HG03139 (cell line): ENCODE data around the gene BORCS5.
"Not testable (repeated sequence)": the region's sequence is repeated elsewhere in the genome, so short reads cannot be mapped to it uniquely, and the experiment has no call there.

ENCODE experiments used
- ATAC-seq: cut with Tn5 transposase; IDR thresholded peaks from one replicate; pipeline ENCODE4 v1.9.1; 2021; ENCODE audit not compliant: unreplicated experiment

The BORCS5 gene

GRCh38 chr12:12481631-12482030 is 124.8 kb downstream of the BORCS5 start:
- ATAC-seq: no peak

- no peak for ATAC-seq
Observed at GRCh38 chr12:12482150-12482761, 125.4 kb downstream of the BORCS5 start.

- no peak for ATAC-seq
Observed at GRCh38 chr12:12482959-12483358, 126.1 kb downstream of the BORCS5 start.

GRCh38 chr12:12483438-12483837 is 126.6 kb downstream of the BORCS5 start:
- ATAC-seq: no peak

GRCh38 chr12:12486661-12487240 is 129.9 kb downstream of the BORCS5 start:
- ATAC-seq: peak; percentile 75

- no peak for ATAC-seq
Observed at GRCh38 chr12:12487490-12487889, 130.6 kb downstream of the BORCS5 start.

- no peak for ATAC-seq
Observed at GRCh38 chr12:12488296-12488695, 131.4 kb downstream of the BORCS5 start.

GRCh38 chr12:12488823-12489550 is 132.1 kb downstream of the BORCS5 start:
- ATAC-seq: no peak

GRCh38 chr12:12491606-12492005 is 134.7 kb downstream of the BORCS5 start:
- ATAC-seq: no peak

- no peak for ATAC-seq
Observed at GRCh38 chr12:12492547-12492946, 135.7 kb downstream of the BORCS5 start.

GRCh38 chr12:12495536-12495935 is 138.7 kb downstream of the BORCS5 start:
- no peak for ATAC-seq

- no peak for ATAC-seq
Observed at GRCh38 chr12:12498210-12498609, 141.3 kb downstream of the BORCS5 start.

- no peak for ATAC-seq
Observed at GRCh38 chr12:12499909-12500604, 143.2 kb downstream of the BORCS5 start.

- ATAC-seq: no peak
Observed at GRCh38 chr12:12501121-12501520, 144.2 kb downstream of the BORCS5 start.

GRCh38 chr12:12502130-12502814 is 145.4 kb downstream of the BORCS5 start:
- ATAC-seq: not testable (repeated sequence)

- no peak for ATAC-seq
Observed at GRCh38 chr12:12502815-12503151, 145.9 kb downstream of the BORCS5 start.

GRCh38 chr12:12503384-12504078 is 146.7 kb downstream of the BORCS5 start:
- ATAC-seq: no peak

- ATAC-seq: peak; percentile 83
Observed at GRCh38 chr12:12505544-12506495, 148.9 kb downstream of the BORCS5 start.

- no peak for ATAC-seq
Observed at GRCh38 chr12:12506496-12506890, 149.6 kb downstream of the BORCS5 start.

- no peak for ATAC-seq
Observed at GRCh38 chr12:12507121-12507520, 150.2 kb downstream of the BORCS5 start.
